ENCODE measurements around the gene ENPP1.
A peak's percentile ranks its signal among the peaks of the same experiment; 100 is the strongest.

The ENPP1 gene

GRCh38 chr6:131831886-131832285, 24.1 kb downstream of the ENPP1 start:
- Histone ChIP-seq H3K9me3 (ENCODE audit: control insufficient read depth, low read length) (no peaks in the 10 kb centered on the region), H3K27me3 (replicated peaks; ENCODE audit: control insufficient read depth, insufficient read depth, low read length) (no peaks in the 10 kb centered on the region), H3K9ac (ENCODE audit: low read length) (no peak overlapping the region), H3K4me1 (ENCODE audit: control insufficient read depth, insufficient read depth, low read length) (peaks cover 33% of the 10 kb centered on the region), H3K4me3 (ENCODE audit: low read length) (no peak overlapping the region), H3K36me3 (ENCODE audit: control insufficient read depth, insufficient read depth, low read length, severe bottlenecking) (no peaks in the 10 kb centered on the region)
- no peak for DNase-seq (ENCODE audit: low read depth)

GRCh38 chr6:131832363-131832762, 24.5 kb downstream of the ENPP1 start:
- Histone ChIP-seq H3K9me3 (ENCODE audit: control insufficient read depth, low read length) (no peaks in the 10 kb centered on the region), H3K4me3 (ENCODE audit: low read length) (no peak overlapping the region), H3K27me3 (replicated peaks; ENCODE audit: control insufficient read depth, insufficient read depth, low read length) (no peaks in the 10 kb centered on the region), H3K9ac (ENCODE audit: low read length) (no peak overlapping the region), H3K4me1 (ENCODE audit: control insufficient read depth, insufficient read depth, low read length) (peaks cover 33% of the 10 kb centered on the region), H3K36me3 (ENCODE audit: control insufficient read depth, insufficient read depth, low read length, severe bottlenecking) (no peaks in the 10 kb centered on the region)
- no peak for DNase-seq (ENCODE audit: low read depth)

- Histone ChIP-seq H3K4me3 (ENCODE audit: low read length) (no peak overlapping the region), H3K27me3 (replicated peaks; ENCODE audit: control insufficient read depth, insufficient read depth, low read length) (no peaks in the 10 kb centered on the region), H3K36me3 (ENCODE audit: control insufficient read depth, insufficient read depth, low read length, severe bottlenecking) (no peaks in the 10 kb centered on the region), H3K4me1 (ENCODE audit: control insufficient read depth, insufficient read depth, low read length) (no peaks in the 10 kb centered on the region), H3K9ac (ENCODE audit: low read length) (no peak overlapping the region), H3K9me3 (ENCODE audit: control insufficient read depth, low read length) (no peaks in the 10 kb centered on the region)
- no peak for DNase-seq (ENCODE audit: low read depth)
Observed at GRCh38 chr6:131838051-131838450, 30.2 kb downstream of the ENPP1 start.

- no peak overlapping the region for H3K9ac ChIP-seq (ENCODE audit: low read length)
- H3K4me3 ChIP-seq (ENCODE audit: low read length), result no peak overlapping the region
- peaks cover 6% of the 10 kb centered on the region for H3K4me1 ChIP-seq (ENCODE audit: control insufficient read depth, insufficient read depth, low read length)
- no peak for DNase-seq (ENCODE audit: low read depth)
- H3K27me3 ChIP-seq (replicated peaks; ENCODE audit: control insufficient read depth, insufficient read depth, low read length), result no peaks in the 10 kb centered on the region
- H3K36me3 ChIP-seq (ENCODE audit: control insufficient read depth, insufficient read depth, low read length, severe bottlenecking), result no peaks in the 10 kb centered on the region
- H3K9me3 ChIP-seq (ENCODE audit: control insufficient read depth, low read length), result no peaks in the 10 kb centered on the region
Observed at GRCh38 chr6:131839388-131839787, 31.6 kb downstream of the ENPP1 start.

GRCh38 chr6:131840441-131840840, 32.6 kb downstream of the ENPP1 start:
- Histone ChIP-seq H3K9me3 (ENCODE audit: control insufficient read depth, low read length) (no peaks in the 10 kb centered on the region), H3K4me3 (ENCODE audit: low read length) (no peak overlapping the region), H3K36me3 (ENCODE audit: control insufficient read depth, insufficient read depth, low read length, severe bottlenecking) (no peaks in the 10 kb centered on the region), H3K9ac (ENCODE audit: low read length) (no peak overlapping the region), H3K4me1 (ENCODE audit: control insufficient read depth, insufficient read depth, low read length) (peaks cover 10% of the 10 kb centered on the region), H3K27me3 (replicated peaks; ENCODE audit: control insufficient read depth, insufficient read depth, low read length) (no peaks in the 10 kb centered on the region)
- DNase-seq (ENCODE audit: low read depth), result no peak

GRCh38 chr6:131840936-131841583, 33.2 kb downstream of the ENPP1 start:
- no peaks in the 10 kb centered on the region for H3K27me3 ChIP-seq (replicated peaks; ENCODE audit: control insufficient read depth, insufficient read depth, low read length)
- DNase-seq (ENCODE audit: low read depth), result no peak
- H3K4me1 ChIP-seq (ENCODE audit: control insufficient read depth, insufficient read depth, low read length), result peaks cover 10% of the 10 kb centered on the region
- no peak overlapping the region for H3K4me3 ChIP-seq (ENCODE audit: low read length)
- H3K9ac ChIP-seq (ENCODE audit: low read length), result no peak overlapping the region
- H3K9me3 ChIP-seq (ENCODE audit: control insufficient read depth, low read length), result no peaks in the 10 kb centered on the region
- no peaks in the 10 kb centered on the region for H3K36me3 ChIP-seq (ENCODE audit: control insufficient read depth, insufficient read depth, low read length, severe bottlenecking)

- no peak overlapping the region for H3K4me3 ChIP-seq (ENCODE audit: low read length)
- H3K4me1 ChIP-seq (ENCODE audit: control insufficient read depth, insufficient read depth, low read length), result peaks cover 10% of the 10 kb centered on the region
- no peaks in the 10 kb centered on the region for H3K27me3 ChIP-seq (replicated peaks; ENCODE audit: control insufficient read depth, insufficient read depth, low read length)
- no peaks in the 10 kb centered on the region for H3K9me3 ChIP-seq (ENCODE audit: control insufficient read depth, low read length)
- no peaks in the 10 kb centered on the region for H3K36me3 ChIP-seq (ENCODE audit: control insufficient read depth, insufficient read depth, low read length, severe bottlenecking)
- H3K9ac ChIP-seq (ENCODE audit: low read length), result no peak overlapping the region
- DNase-seq (ENCODE audit: low read depth), result no peak
Observed at GRCh38 chr6:131843768-131844167, 35.9 kb downstream of the ENPP1 start.

- no peaks in the 10 kb centered on the region for H3K27me3 ChIP-seq (replicated peaks; ENCODE audit: control insufficient read depth, insufficient read depth, low read length)
- H3K9ac ChIP-seq (ENCODE audit: low read length), result no peak overlapping the region
- H3K36me3 ChIP-seq (ENCODE audit: control insufficient read depth, insufficient read depth, low read length, severe bottlenecking), result no peaks in the 10 kb centered on the region
- DNase-seq (ENCODE audit: low read depth), result peak; percentile 50
- H3K4me1 ChIP-seq (ENCODE audit: control insufficient read depth, insufficient read depth, low read length), result peaks cover 10% of the 10 kb centered on the region
- H3K4me3 ChIP-seq (ENCODE audit: low read length), result peak overlapping the region; percentile 13
- H3K9me3 ChIP-seq (ENCODE audit: control insufficient read depth, low read length), result no peaks in the 10 kb centered on the region
Observed at GRCh38 chr6:131844243-131844841, 36.5 kb downstream of the ENPP1 start.

- no peaks in the 10 kb centered on the region for H3K27me3 ChIP-seq (replicated peaks; ENCODE audit: control insufficient read depth, insufficient read depth, low read length)
- DNase-seq (ENCODE audit: low read depth), result no peak
Observed at GRCh38 chr6:131846023-131846663, 38.3 kb downstream of the ENPP1 start.

GRCh38 chr6:131846905-131847304, 39.1 kb downstream of the ENPP1 start:
- peaks cover 3% of the 10 kb centered on the region for H3K36me3 ChIP-seq (ENCODE audit: control insufficient read depth, insufficient read depth, low read length, severe bottlenecking)
- H3K9me3 ChIP-seq (ENCODE audit: control insufficient read depth, low read length), result no peaks in the 10 kb centered on the region
- H3K27me3 ChIP-seq (replicated peaks; ENCODE audit: control insufficient read depth, insufficient read depth, low read length), result no peaks in the 10 kb centered on the region
- H3K4me1 ChIP-seq (ENCODE audit: control insufficient read depth, insufficient read depth, low read length), result peaks cover 10% of the 10 kb centered on the region
- no peak overlapping the region for H3K9ac ChIP-seq (ENCODE audit: low read length)
- H3K4me3 ChIP-seq (ENCODE audit: low read length), result no peak overlapping the region
- no peak for DNase-seq (ENCODE audit: low read depth)

More at GRCh38 chr6:131846023-131846663, 38.3 kb downstream of the ENPP1 start:
- Histone ChIP-seq H3K4me1 (ENCODE audit: control insufficient read depth, insufficient read depth, low read length) (peaks cover 10% of the 10 kb centered on the region), H3K9me3 (ENCODE audit: control insufficient read depth, low read length) (no peaks in the 10 kb centered on the region), H3K9ac (ENCODE audit: low read length) (no peak overlapping the region), H3K4me3 (ENCODE audit: low read length) (no peak overlapping the region), H3K36me3 (ENCODE audit: control insufficient read depth, insufficient read depth, low read length, severe bottlenecking) (no peaks in the 10 kb centered on the region)

- Histone ChIP-seq H3K4me1 (ENCODE audit: control insufficient read depth, insufficient read depth, low read length) (no peaks in the 10 kb centered on the region), H3K27me3 (replicated peaks; ENCODE audit: control insufficient read depth, insufficient read depth, low read length) (no peaks in the 10 kb centered on the region), H3K9me3 (ENCODE audit: control insufficient read depth, low read length) (no peaks in the 10 kb centered on the region), H3K4me3 (ENCODE audit: low read length) (no peak overlapping the region), H3K9ac (ENCODE audit: low read length) (no peak overlapping the region), H3K36me3 (ENCODE audit: control insufficient read depth, insufficient read depth, low read length, severe bottlenecking) (peaks cover 3% of the 10 kb centered on the region)
- DNase-seq (ENCODE audit: low read depth), result no peak
Observed at GRCh38 chr6:131849799-131850198, 42.0 kb downstream of the ENPP1 start.

All from adipocyte (in vitro differentiated cells).